BE2C (cell line): ENCODE results near the gene HSPA1A.

Experiments
- DNase-seq: peaks from one replicate; pipeline ENCODE4 v3.0.0-alpha.2; 2020
- H3K27me3 ChIP-seq: fragments of 250-450 bp; sonication (Bioruptor Pico); 2 replicates; pipeline ENCODE4 v1.5.1; 2020; ENCODE audit warnings: mild to moderate bottlenecking
- H3K36me3 ChIP-seq: fragments of 250-450 bp; sonication (Bioruptor Pico); 2 replicates; pipeline ENCODE4 v1.5.1; 2020; ENCODE audit warnings: mild to moderate bottlenecking
- H3K4me1 ChIP-seq: fragments of 250-450 bp; sonication (Bioruptor Pico); 2 replicates; pipeline ENCODE4 v1.5.1; 2020
- H3K4me3 ChIP-seq: 2 replicates; pipeline ENCODE4 v1.5.1; 2011; ENCODE audit warnings: low read depth, low read length
- H3K9me3 ChIP-seq: fragments of 250-450 bp; sonication (Bioruptor Pico); 2 replicates; pipeline ENCODE4 v1.5.1; 2020
- TF ChIP-seq, protein P1 (sequence below): IDR thresholded peaks from 2 replicates; pipeline ENCODE4 v1.5.1; 2012; ENCODE audit warnings: mild to moderate bottlenecking, low read depth, low read length

Gene HSPA1A

DNA sequence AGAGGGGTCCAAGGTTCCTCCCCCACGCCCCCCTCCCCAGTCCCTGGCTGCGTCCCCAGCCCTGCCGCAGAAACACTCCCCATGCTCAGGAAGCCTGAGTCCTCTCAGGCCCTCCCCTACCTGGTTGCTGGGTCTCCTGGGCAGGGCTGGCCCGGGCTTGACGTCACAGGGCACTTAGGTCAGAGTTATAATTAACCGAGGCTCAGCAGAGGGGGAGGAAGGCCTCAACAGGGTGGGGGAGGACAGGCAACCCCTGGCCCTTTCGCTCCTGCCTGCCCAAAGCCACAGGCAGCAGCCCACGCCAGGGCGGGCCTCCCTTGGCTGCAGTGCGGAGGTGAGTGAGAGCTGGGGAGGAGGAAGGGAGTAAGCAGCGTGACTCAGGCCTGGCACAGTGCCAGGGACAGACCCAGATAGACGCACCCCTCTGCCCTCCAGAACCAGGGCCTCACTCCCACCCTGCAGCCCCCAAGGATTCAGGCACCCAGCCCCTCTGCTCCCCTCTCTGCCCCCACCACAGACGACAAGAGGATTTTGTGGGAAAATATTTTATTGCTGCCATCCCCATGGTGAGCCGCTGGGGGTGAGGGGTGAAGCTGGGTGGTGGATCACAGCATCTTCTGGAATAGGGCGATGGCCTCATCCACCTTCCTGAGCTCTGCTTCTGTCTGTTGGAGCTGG, 38.2 kb upstream of the HSPA1A start, which contains the start of gene VWA7:
Gene VWA7, minus strand, starts transcription at position 340 of the 678 bp plus-strand sequence. CDS start 549 bp downstream, outside the sequence.
- Histone ChIP-seq H3K27me3 (no peaks in the 10 kb centered on the region), H3K4me1 (peaks cover 10% of the 10 kb centered on the region), H3K4me3 (peak within 1 kb of the TSS; percentile 35), H3K9me3 (no peaks in the 10 kb centered on the region), H3K36me3 (peaks cover 41% of the 10 kb centered on the region)
- TF ChIP-seq, protein P1, sequence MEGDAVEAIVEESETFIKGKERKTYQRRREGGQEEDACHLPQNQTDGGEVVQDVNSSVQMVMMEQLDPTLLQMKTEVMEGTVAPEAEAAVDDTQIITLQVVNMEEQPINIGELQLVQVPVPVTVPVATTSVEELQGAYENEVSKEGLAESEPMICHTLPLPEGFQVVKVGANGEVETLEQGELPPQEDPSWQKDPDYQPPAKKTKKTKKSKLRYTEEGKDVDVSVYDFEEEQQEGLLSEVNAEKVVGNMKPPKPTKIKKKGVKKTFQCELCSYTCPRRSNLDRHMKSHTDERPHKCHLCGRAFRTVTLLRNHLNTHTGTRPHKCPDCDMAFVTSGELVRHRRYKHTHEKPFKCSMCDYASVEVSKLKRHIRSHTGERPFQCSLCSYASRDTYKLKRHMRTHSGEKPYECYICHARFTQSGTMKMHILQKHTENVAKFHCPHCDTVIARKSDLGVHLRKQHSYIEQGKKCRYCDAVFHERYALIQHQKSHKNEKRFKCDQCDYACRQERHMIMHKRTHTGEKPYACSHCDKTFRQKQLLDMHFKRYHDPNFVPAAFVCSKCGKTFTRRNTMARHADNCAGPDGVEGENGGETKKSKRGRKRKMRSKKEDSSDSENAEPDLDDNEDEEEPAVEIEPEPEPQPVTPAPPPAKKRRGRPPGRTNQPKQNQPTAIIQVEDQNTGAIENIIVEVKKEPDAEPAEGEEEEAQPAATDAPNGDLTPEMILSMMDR: no peak
- peak; percentile 68 for DNase-seq

DNA sequence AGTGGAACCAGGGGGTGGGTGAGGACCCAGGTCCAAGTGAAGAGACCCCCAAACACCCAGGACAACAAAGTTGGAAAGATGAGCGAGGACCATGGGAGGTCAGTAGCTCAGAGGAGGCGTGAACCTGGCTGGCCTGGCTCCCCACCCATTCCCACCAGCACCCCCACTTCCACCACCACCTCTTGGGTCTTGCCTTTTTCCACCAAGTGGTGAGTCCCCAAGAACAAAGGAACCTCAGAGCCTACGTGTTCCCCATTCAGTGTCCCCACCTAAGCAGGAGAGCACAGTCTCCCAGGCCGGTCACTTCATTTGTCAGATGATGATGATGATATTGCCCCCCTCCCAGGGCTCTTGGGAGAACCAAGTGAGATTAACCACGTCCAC, 37.7 kb upstream of the HSPA1A start:
- TF ChIP-seq, protein P1: no peak
- no peak for DNase-seq
- peaks cover 47% of the 10 kb centered on the region for H3K36me3 ChIP-seq
- no peaks in the 10 kb centered on the region for H3K27me3 ChIP-seq
- no peak overlapping the region for H3K4me3 ChIP-seq
- H3K4me1 ChIP-seq: peaks cover 10% of the 10 kb centered on the region
- H3K9me3 ChIP-seq: no peaks in the 10 kb centered on the region

DNA sequence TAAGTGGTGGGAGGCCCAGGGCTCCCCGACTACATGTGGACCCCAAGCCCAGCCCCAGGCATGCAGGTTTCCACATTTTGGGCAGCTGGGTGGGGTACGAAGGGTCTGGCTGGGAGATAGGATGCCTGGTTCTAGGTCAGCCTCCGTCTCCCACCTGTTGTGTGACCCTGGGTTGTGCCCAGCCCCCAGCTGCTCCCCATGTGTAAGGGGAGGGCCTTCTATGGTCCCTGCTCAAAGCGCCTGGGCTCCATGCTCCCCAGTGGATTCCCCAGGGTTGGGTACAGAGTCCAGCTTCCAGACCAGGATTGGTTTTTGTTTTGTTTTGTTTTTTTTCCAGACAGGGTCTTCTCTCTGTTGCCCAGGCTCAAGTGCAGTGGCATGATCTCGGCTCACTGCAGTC, 37.1 kb upstream of the HSPA1A start:
- no peaks in the 10 kb centered on the region for H3K27me3 ChIP-seq
- H3K4me1 ChIP-seq: peaks cover 10% of the 10 kb centered on the region
- H3K9me3 ChIP-seq: no peaks in the 10 kb centered on the region
- DNase-seq: no peak
- H3K4me3 ChIP-seq: no peak overlapping the region
- H3K36me3 ChIP-seq: peaks cover 52% of the 10 kb centered on the region
- TF ChIP-seq, protein P1: no peak

DNA sequence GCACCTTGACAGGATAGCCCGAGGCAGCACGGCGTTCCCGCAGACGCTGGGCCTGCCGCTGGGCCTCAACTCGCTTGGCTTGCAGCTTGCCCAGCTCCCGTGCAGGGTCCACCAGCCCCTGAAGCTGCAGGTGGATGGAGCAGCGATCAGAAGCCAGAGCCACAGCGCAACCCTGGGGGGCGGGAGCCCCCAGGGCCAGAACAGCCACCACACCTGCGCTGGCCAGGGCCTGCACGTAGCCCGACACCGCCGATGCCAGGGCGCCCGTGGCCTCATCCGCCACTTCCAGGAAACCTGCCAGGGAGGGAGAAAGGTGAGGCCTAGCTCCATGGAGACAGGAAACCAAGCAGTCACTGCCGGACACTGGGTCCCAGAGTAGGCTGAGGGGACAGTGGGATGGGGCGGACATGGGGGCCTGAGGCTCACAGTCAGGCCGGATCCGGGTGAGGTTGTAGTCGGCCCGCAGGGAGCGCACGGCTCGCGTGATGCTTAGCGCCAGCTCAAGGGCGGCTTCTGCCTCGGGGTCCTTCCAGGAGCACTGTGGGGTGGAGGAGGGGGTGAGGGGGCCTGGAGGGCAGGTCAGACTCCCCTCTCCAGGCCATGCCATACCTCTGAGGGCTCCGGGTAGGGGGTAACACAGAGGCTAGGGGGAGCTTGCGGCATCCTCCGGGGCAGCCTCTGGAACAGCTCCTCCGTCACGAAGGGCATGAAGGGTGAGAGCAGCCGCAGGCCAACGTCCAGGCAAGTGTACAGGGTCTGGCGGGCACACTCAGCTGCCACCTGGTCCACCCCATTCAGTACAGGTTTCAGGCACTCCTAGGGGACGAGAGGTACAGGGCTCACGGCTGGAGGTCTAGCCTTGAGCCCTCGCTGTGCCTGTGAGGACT, 36.1 kb upstream of the HSPA1A start:
- Histone ChIP-seq H3K4me1 (peaks cover 10% of the 10 kb centered on the region), H3K4me3 (no peak overlapping the region), H3K27me3 (no peaks in the 10 kb centered on the region), H3K9me3 (no peaks in the 10 kb centered on the region), H3K36me3 (peaks cover 62% of the 10 kb centered on the region)
- no peak for DNase-seq
- TF ChIP-seq, protein P1: no peak

DNA sequence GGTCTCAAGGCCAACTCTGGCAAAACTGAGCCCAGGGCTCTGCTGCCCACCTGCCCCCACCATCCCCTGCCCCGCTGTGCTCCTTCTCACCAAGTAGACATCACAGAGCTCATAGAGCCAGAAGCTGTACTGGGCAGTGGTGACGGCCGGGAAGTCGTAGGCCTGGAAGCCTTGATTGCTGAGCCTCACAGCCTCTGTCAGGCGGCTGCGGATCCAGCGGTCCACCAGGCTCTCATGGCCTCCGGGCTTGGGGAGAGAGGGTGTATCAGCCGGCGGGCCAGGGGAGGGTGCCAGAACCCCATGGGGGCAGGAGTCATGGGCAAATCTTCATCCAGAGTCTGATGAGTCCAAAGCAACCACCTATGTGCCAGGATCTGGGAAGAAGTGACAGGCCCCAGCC, 35.4 kb upstream of the HSPA1A start:
- no peak for DNase-seq
- H3K4me3 ChIP-seq: no peak overlapping the region
- H3K36me3 ChIP-seq: peaks cover 69% of the 10 kb centered on the region
- H3K9me3 ChIP-seq: no peaks in the 10 kb centered on the region
- no peaks in the 10 kb centered on the region for H3K27me3 ChIP-seq
- peaks cover 10% of the 10 kb centered on the region for H3K4me1 ChIP-seq
- TF ChIP-seq, protein P1: no peak
